Vagina (tissue), 2 donors: ENCODE results near the gene TBL1X.

Experiments used
- POLR2A ChIP-seq, 2 donors: fragments of 450-650 bp; IDR thresholded peaks; one replicate each; pipeline ENCODE4 v1.6.1; 2017; ENCODE audit warnings: antibody characterized with exemption in 2 of 2, mild to moderate bottlenecking in 2 of 2, moderate library complexity in 2 of 2
- TF ChIP-seq, protein P1 (sequence below), 3 experiments: fragments of 450-650 bp in 2 of 3; fragments of 200-600 bp in 1 of 3; sonication (generic) in 1 of 3; IDR thresholded peaks; one replicate each; pipeline ENCODE4 v1.5.1; 2017 to 2019; ENCODE audit warnings: antibody characterized with exemption in 3 of 3, mild to moderate bottlenecking in 2 of 3, moderate library complexity in 2 of 3

DNA sequence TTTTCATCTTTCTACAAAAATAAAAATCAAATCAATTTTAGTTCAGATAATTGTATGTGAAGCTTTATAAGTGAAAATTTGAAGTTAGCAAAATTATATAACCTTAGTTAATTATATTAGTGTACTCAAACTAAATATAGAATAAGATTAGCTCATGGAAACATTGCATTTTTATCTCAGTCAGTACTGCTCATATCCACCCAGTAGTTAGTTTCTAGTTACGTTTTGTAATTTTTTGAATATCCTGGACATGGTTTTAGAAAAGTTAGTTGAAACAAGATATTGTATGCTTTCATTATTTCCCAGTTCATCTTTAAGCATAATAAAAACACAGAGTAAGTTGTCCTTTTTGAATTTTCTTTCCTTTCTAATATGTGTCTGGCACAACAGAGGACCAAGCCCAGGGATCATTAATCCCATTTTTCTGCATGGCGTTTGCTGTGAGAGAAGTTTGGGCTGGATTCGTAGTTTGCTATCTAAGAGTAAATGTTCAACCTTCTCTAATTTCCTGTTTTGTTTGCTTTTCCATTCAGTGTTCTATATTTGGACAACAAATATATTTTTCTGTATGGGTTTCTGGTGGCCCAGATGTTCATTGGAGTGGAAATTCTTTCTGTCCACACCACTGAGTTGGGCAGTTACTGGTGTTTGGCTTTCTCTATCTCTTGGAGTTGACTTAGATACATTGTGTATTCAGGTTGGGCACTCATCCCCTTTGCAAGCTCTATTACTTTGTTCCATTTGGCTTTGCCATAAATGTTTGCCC lies 12.1 kb downstream of the TBL1X start:
- TF ChIP-seq, protein P1, sequence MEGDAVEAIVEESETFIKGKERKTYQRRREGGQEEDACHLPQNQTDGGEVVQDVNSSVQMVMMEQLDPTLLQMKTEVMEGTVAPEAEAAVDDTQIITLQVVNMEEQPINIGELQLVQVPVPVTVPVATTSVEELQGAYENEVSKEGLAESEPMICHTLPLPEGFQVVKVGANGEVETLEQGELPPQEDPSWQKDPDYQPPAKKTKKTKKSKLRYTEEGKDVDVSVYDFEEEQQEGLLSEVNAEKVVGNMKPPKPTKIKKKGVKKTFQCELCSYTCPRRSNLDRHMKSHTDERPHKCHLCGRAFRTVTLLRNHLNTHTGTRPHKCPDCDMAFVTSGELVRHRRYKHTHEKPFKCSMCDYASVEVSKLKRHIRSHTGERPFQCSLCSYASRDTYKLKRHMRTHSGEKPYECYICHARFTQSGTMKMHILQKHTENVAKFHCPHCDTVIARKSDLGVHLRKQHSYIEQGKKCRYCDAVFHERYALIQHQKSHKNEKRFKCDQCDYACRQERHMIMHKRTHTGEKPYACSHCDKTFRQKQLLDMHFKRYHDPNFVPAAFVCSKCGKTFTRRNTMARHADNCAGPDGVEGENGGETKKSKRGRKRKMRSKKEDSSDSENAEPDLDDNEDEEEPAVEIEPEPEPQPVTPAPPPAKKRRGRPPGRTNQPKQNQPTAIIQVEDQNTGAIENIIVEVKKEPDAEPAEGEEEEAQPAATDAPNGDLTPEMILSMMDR (IDR thresholded peaks at IDR 0.05) = no peak
- TF ChIP-seq POLR2A (IDR thresholded peaks at IDR 0.05) = no peak
